Kidney (tissue), 14 donors: ENCODE measurements around the gene BET1L. TPM values are rescaled to one million over a fixed set of nuclear protein-coding genes. Genes with fewer than 3 reads are reported as not detected.

Experiments used
- DNase-seq, 5 donors: peaks; one replicate each; pipeline ENCODE4 v3.0.0-alpha.2; 2013 to 2020
- FAIRE-seq: peaks from 2 replicates; lab custom pipeline; 2012; peaks lifted over from hg19 to GRCh38; lab: Jason Lieb, UNC
- H3K27ac ChIP-seq, 2 donors: one replicate each; pipeline ENCODE4 v1.7.0; 2013; ENCODE audit warnings: low read depth in 2 of 2, low read length in 2 of 2, inconsistent platforms in 1 of 2
- H3K27me3 ChIP-seq: one replicate; pipeline ENCODE4 v1.7.1; 2013; ENCODE audit warnings: low read length, inconsistent platforms; ENCODE audit not compliant: control insufficient read depth, insufficient read depth
- H3K36me3 ChIP-seq, 3 donors: one replicate each; pipeline versions ENCODE4 v1.7.0 to v1.7.1; 2013; ENCODE audit warnings: low read length in 3 of 3, control low read depth in 1 of 3, inconsistent platforms in 1 of 3; ENCODE audit not compliant: insufficient read depth in 3 of 3, control insufficient read depth in 2 of 3
- H3K4me1 ChIP-seq, 3 donors: one replicate each; pipeline versions ENCODE4 v1.7.0 to v1.7.1; 2013; ENCODE audit warnings: low read length in 3 of 3, inconsistent platforms in 1 of 3, low read depth in 1 of 3; ENCODE audit not compliant: control insufficient read depth in 2 of 3, insufficient read depth in 2 of 3
- H3K4me3 ChIP-seq, 3 donors: one replicate each; pipeline versions ENCODE4 v1.7.0 to v1.8.1; 2013; ENCODE audit warnings: low read length in 3 of 3, control low read depth in 1 of 3, inconsistent platforms in 1 of 3
- H3K9ac ChIP-seq, 3 donors: one replicate each; pipeline versions ENCODE4 v1.7.0 to v1.7.1; 2013; ENCODE audit warnings: low read length in 3 of 3, control low read depth in 1 of 3, inconsistent platforms in 1 of 3
- H3K9me3 ChIP-seq, 3 donors: one replicate each; pipeline versions ENCODE4 v1.7.0 to v1.7.1; 2013; ENCODE audit warnings: low read length in 3 of 3, control low read depth in 1 of 3, inconsistent platforms in 1 of 3; ENCODE audit not compliant: control insufficient read depth in 2 of 3, insufficient read depth in 1 of 3
- CTCF ChIP-seq: IDR thresholded peaks from 3 replicates; pipeline ENCODE4 v1.5.1; 2012; ENCODE audit warnings: mild to moderate bottlenecking, moderate library complexity, borderline replicate concordance; ENCODE audit not compliant: insufficient read depth; ENCODE audit errors: extremely low read depth
- intact Hi-C: fragments of 100-400 bp; cut with DNase I; formaldehyde crosslinking; loops from one replicate; pipeline ENCODE4 v1.11.1; 2022
- polyA plus RNA-seq: library from polyadenylated mRNA; stranded (reverse); fragments of 350-450 nt; fragmentation: Illumina TruSeq; extraction: RNeasy Lipid Tissue Mini Kit (QIAGEN cat#74804); gene quantifications from one replicate; pipeline ENCODE4 v1.2.3, GENCODE V29; 2014; ENCODE audit warnings: low read depth, low replicate concordance; ENCODE audit not compliant: insufficient read depth
- total RNA-seq: library from RNA; stranded (reverse); fragmentation: NEBNext Ultra II Directional; extraction: Animal tissue kit (Norgen Biotek cat#: 25700); gene quantifications from one replicate; pipeline ENCODE4 v1.2.1, GENCODE V29; 2021
- donor health status: control.
- donor health status: control.
- donor health status: control.
- donor health status: control.
- donor health status: control.
- donor health status: DM: yes; HTN: yes; CAD: no.
- donor health status: Normal renal cell carcinoma (clear cell type).

The BET1L gene
- total and polyA plus RNA-seq, 2 donors from 2014 or later, result 43.9 to 56.5 TPM

- no peak for TF ChIP-seq CTCF
- no peak overlapping the region for H3K27ac ChIP-seq
- H3K36me3 ChIP-seq, result no peaks in the 10 kb centered on the region
- FAIRE-seq (no peak), DNase-seq (no peak)
- H3K9me3 ChIP-seq, result no peaks in the 10 kb centered on the region
- no peaks in the 10 kb centered on the region for H3K27me3 ChIP-seq
- H3K4me3 ChIP-seq, result peak overlapping the region; percentile 91 to 97 (median 93)
- H3K4me1 ChIP-seq, result peaks cover 0 to 19% (median 12%) of the 10 kb centered on the region in 3 donors
- peak overlapping the region; percentile 15 to 91 (median 54) for H3K9ac ChIP-seq
- intact Hi-C loops, result no loop called here
These were observed 28.0 kb upstream of the BET1L start for GRCh38 chr11:235180-235579.

- FAIRE-seq (no peak), DNase-seq (peak in 1 of 5 donors; percentile 35)
These were observed 25.8 kb upstream of the BET1L start for GRCh38 chr11:232783-233565.

GRCh38 chr11:230431-230830, 23.2 kb upstream of the BET1L start:
- Histone ChIP-seq H3K4me1 (peaks cover 0 to 4% (median 3%) of the 10 kb centered on the region in 3 donors), H3K27me3 (no peaks in the 10 kb centered on the region), H3K9ac (no peak overlapping the region), H3K4me3 (no peak overlapping the region), H3K9me3 (no peaks in the 10 kb centered on the region), H3K36me3 (peaks cover 0 to 9% (median 5%) of the 10 kb centered on the region in 3 donors), H3K27ac (no peak overlapping the region)
- no peak for TF ChIP-seq CTCF
- DNase-seq, result peak in 1 of 5 donors; percentile 58
- FAIRE-seq, result no peak
- intact Hi-C loops, result no loop called here

More at GRCh38 chr11:232783-233565, 25.8 kb upstream of the BET1L start:
- Histone ChIP-seq H3K9ac (no peak overlapping the region), H3K4me1 (peaks cover 0 to 15% (median 11%) of the 10 kb centered on the region in 3 donors), H3K27me3 (no peaks in the 10 kb centered on the region), H3K9me3 (no peaks in the 10 kb centered on the region), H3K36me3 (peaks cover 0 to 2% (median 0%) of the 10 kb centered on the region in 3 donors), H3K4me3 (no peak overlapping the region), H3K27ac (no peak overlapping the region)
- intact Hi-C loops, result no loop called here
- no peak for TF ChIP-seq CTCF
